Stimulated activated CD8-positive, alpha-beta memory T cell treated with anti-CD3 and anti-CD28 coated beads, Interleukin-12 subunit alpha, Interleukin-12 subunit beta, amount 100 ng/mL, for 24 hours (primary cell): ENCODE data around the gene SF3B2.
"Not testable (repeated sequence)": the region's sequence is repeated elsewhere in the genome, so short reads cannot be mapped to it uniquely, and the experiment has no call there.

Source experiments
- DNase-seq: peaks from one replicate; pipeline ENCODE4 v3.0.0-alpha.2; 2020; ENCODE audit errors: extremely low read depth

Gene SF3B2

DNA sequence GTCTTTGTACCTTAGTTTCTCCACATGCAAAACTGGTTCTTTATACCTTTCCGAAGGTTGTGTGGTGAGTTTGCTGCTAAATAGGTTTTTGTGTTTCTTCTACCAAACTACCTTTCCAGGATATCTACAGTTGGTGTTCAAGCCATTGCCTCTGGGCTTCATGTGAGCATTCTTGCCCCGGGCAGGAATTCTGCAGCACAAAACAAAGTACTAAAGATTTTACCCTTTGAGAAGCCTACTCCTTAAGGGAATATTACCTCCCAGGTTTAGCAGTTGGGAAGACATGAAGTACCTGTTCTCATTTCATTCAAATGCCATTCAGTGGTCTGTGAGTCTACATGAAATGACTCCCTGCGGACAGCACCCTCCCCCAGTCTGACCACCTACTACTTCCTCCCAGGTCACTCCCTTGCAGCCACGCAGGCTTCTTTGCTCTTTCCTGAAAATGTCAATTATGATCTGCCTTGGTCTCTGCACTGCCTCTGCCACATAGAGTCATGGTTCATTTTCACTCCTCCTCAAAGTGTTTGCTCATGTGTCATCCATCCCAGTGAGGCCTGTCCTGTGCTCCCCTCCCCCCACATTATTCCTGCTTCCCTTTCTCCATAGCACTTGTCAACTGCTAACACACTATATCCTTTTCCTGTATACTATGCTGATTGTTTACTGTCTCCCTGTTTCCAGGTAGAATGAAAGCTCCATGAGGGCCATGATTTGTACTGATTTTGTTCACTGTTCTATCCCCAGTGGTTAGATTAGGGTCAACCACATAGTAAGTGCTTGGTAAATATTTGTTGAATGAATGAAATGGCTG is 54.8 kb downstream of the SF3B2 start:
- DNase-seq = no peak

DNA sequence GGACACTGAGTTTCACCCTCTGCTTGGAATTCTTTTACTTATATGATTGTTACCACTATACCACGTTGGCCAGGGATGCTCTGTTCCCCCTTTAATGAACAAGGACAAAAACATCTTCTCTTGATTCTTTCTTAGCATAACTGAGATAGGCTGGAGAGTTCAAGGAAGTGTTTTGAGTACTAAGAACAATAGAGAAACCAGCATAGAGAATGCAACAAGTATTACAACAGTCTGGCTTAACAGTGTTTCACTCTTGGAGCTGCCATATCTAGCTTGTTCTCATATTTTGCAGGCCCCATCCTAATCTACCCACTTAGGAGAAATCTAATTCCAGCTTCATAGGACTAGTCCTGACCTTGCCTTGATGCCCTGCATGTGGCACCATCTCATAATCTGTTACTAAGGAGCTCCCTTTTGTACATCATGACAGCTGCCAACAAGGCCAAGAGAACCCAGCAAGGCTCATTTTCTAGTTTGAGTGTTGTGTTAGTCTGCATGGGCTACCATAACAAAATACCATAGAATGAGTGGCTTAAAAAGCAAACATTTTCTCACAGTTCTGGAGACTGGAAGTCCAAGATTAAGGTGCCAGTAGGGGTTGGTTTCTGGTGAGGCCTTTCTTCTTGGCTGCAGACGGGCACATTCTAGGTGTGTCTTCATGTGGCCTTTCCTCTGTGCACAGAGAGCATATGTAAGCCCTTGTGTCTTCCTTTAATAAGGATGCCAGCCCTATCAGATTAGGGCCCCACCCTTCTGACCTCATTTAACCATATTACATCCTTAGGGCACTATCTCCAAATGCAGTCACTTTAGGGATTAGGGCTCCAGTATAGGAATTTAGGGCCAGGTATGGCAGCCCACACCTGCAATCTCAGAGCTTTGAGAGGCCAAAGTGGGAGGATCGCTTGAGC is 55.7 kb downstream of the SF3B2 start:
- DNase-seq = no peak

- no peak for DNase-seq
Measured at GRCh38 chr11:66109294-66109693, 57.1 kb downstream of the SF3B2 start.

GRCh38 chr11:66111158-66111557 is 59.0 kb downstream of the SF3B2 start:
- no peak for DNase-seq

DNA sequence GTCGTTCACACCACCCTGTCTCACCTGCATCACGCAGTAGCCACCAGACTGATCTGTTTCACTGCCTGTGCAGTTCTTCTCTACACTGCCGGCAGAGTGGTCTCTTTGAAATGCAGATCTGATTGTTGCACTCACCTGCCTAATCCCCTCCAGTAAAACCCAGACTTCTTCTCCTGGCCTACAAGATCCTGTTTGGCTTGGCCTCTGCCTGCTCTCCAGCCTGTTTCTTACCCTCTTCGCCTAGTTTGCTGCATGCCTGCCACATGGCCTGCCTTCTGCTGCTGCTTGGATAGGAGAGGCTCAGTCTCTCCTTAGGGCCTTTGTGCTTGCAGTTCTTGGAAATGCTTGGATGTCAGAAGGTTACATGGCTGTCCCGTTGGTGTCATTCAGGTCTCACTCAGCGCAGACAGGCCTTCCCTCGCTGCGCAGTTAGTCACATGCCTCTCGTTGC is 59.9 kb downstream of the SF3B2 start:
- no peak for DNase-seq

GRCh38 chr11:66112601-66113499 is 60.7 kb downstream of the SF3B2 start:
- no peak for DNase-seq

GRCh38 chr11:66114957-66115356 is 62.8 kb downstream of the SF3B2 start:
- not testable (repeated sequence) for DNase-seq

DNA sequence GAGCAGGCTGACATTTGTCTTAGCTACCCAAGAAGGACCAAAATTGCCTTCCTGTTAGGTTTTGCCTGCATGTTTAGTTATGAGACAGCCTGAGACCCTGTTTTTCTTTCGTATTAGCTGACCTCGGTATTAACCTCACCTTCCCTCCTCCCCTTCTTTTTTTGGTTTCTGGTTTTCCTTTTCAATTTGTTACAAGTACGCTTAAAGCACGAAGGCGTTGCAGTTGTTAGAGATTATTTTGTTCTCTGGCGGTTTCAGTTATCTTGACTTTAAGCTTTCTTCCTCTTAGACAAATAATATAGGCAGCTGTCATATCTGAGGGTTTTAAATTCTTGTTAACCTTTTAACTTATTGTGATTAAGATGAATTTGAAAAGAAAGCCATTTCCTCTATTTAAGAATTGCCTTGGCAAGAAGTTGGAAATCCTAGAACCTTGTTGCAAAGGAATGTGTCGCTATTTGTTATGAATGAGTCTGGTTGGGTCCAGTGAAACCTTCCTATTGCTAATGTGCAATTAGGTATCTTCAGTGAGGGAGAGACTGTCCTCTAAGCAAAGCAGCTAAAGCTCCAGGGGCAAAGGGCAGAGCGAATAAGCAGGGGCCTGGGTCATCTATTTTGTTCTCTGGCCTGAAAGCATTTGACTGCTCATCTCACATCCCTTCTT is 63.6 kb downstream of the SF3B2 start:
- no peak for DNase-seq

DNA sequence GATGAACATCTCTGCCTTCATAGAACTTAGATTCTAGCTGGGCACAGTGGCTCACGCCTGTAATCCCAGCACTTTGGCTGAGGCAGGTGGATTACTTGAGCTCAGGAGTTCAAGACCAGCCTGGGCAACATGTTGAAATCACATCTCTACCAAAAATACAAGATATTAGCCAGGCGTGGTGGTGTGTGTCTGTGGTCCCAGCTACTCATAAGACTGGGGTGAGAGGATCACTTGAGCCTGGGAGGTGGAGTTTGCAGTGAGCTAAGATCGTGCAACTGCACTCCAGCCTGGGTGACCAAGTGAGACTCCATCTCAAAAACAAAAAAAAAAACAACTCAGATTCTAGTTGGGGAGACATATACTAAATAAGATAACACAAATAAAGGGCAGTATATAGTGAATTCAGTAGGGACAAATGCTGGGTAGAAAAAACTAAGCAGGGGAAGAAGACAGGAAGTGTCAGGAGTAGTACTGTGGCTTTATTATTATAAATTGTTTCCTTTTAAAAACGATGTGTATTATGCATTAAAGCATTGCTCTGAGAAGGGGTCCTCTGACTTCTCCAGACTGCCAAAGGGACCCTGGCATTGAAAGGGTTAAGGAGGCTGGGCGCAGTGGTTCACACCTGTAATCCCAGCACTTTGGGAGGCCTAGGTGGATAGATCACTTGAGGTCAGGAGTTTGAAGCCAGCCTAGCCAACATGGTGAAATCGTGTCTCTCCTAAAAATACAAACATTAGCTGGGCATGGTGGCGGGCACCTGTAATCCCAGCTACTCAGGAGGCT is 64.6 kb downstream of the SF3B2 start:
- no peak for DNase-seq

GRCh38 chr11:66118847-66119246 is 66.7 kb downstream of the SF3B2 start:
- no peak for DNase-seq
